Endothelial cell of umbilical vein (primary cell): ENCODE results near the gene WNT8B. TPM values are rescaled to one million over a fixed set of nuclear protein-coding genes. Genes with fewer than 3 reads are reported as not detected.

Experiments used
- BruUV-seq: library from RNA; stranded (reverse); fragments of 400-500 nt; replicated peaks from 2 replicates; lab custom pipeline; 2021; lab: Mats Ljungman, UMichigan
- CTCF ChIA-PET: fragments of 300-600, 350-600 bp; sonication (Branson Sonifier 250); formaldehyde crosslinking; loops from one replicate; lab custom pipeline; 2021; ENCODE audit warnings: antibody characterized with exemption, inconsistent platforms; lab: Charles Lee
- POLR2A ChIA-PET: fragments of 300-600, 350-600 bp; sonication (Branson Sonifier 250); formaldehyde crosslinking; loops from one replicate; lab custom pipeline; 2021; ENCODE audit warnings: antibody characterized with exemption, inconsistent platforms; lab: Charles Lee
- DNase-seq: peaks from one replicate; pipeline ENCODE4 v3.0.0-alpha.2; 2011; ENCODE audit warnings: low read depth, low spot score
- FAIRE-seq: peaks from 2 replicates; lab custom pipeline; 2011; peaks lifted over from hg19 to GRCh38; lab: Jason Lieb, UNC
- H2AFZ ChIP-seq: 2 replicates; pipeline ENCODE4 v1.6.0; 2012; ENCODE audit warnings: low read depth, low read length, control low read depth, inconsistent platforms
- H3K27ac ChIP-seq: 2 replicates; pipeline ENCODE4 v1.5.1; 2011; ENCODE audit warnings: low read depth, mild to moderate bottlenecking, control low read depth, low read length, moderate library complexity; ENCODE audit not compliant: insufficient read depth
- H3K27me3 ChIP-seq, 2 experiments: 2 replicates each; pipeline versions ENCODE4 v1.6.0 to v1.6.1; 2011; ENCODE audit warnings: low read length in 2 of 2, mixed read lengths in 1 of 2; ENCODE audit not compliant: control insufficient read depth in 2 of 2, insufficient read depth in 2 of 2
- H3K36me3 ChIP-seq, 2 experiments: 2 replicates in 1 of 2; 3 replicates in 1 of 2; pipeline ENCODE4 v1.5.1; 2011; ENCODE audit warnings: low read length in 2 of 2, mild to moderate bottlenecking in 1 of 2, moderate library complexity in 1 of 2; ENCODE audit not compliant: control insufficient read depth in 2 of 2, insufficient read depth in 2 of 2; ENCODE audit errors: extremely low read depth in 1 of 2
- H3K4me1 ChIP-seq: 3 replicates; pipeline ENCODE4 v1.5.1; 2011; ENCODE audit warnings: mild to moderate bottlenecking, low read length; ENCODE audit not compliant: control insufficient read depth, insufficient read depth; ENCODE audit errors: extremely low read depth
- H3K4me2 ChIP-seq: 2 replicates; pipeline ENCODE4 v1.6.1; 2011; ENCODE audit warnings: low read length, control low read depth, mixed read lengths; ENCODE audit not compliant: insufficient read depth
- H3K4me3 ChIP-seq, 3 experiments: fragments of 200-600 bp in 1 of 3; sonication (generic), shearing (Covaris generic) in 1 of 3; replicated peaks in 1 of 3; 2 replicates each; pipeline ENCODE4 v1.5.1; 2011 to 2016; ENCODE audit warnings: control low read depth in 3 of 3, low read length in 3 of 3, mild to moderate bottlenecking in 2 of 3, inconsistent platforms in 1 of 3, low read depth in 1 of 3, moderate library complexity in 1 of 3; ENCODE audit not compliant: insufficient read depth in 1 of 3
- H3K79me2 ChIP-seq: 2 replicates; pipeline ENCODE4 v1.6.0; 2012; ENCODE audit warnings: low read length, inconsistent platforms; ENCODE audit not compliant: control insufficient read depth, insufficient read depth
- H3K9ac ChIP-seq: replicated peaks from 2 replicates; pipeline ENCODE3; 2011; ENCODE audit warnings: low read length, control low read depth; ENCODE audit not compliant: insufficient read depth; ENCODE audit errors: extremely low read depth
- H3K9me1 ChIP-seq: replicated peaks from 3 replicates; pipeline ENCODE4 v1.6.0; 2011; ENCODE audit warnings: mild to moderate bottlenecking, low read length; ENCODE audit not compliant: control insufficient read depth, insufficient read depth; ENCODE audit errors: extremely low read depth
- H3K9me3 ChIP-seq: replicated peaks from 2 replicates; pipeline ENCODE4 v1.5.1; 2012; ENCODE audit warnings: low read length, inconsistent platforms; ENCODE audit not compliant: control insufficient read depth, insufficient read depth
- H4K20me1 ChIP-seq: replicated peaks from 2 replicates; pipeline ENCODE3; 2011; ENCODE audit warnings: mild to moderate bottlenecking, low read length; ENCODE audit not compliant: control insufficient read depth, insufficient read depth; ENCODE audit errors: extremely low read depth
- FOS ChIP-seq: IDR thresholded peaks from 2 replicates; pipeline ENCODE4 v1.6.1; 2011; ENCODE audit warnings: mild to moderate bottlenecking, low read length, moderate library complexity, borderline replicate concordance; ENCODE audit not compliant: insufficient read depth
- GATA2 ChIP-seq: IDR thresholded peaks from 2 replicates; pipeline ENCODE4 v1.7.0; 2011; ENCODE audit warnings: low read depth, mild to moderate bottlenecking, moderate library complexity, mixed read lengths, low read length; ENCODE audit not compliant: insufficient read length, insufficient read depth
- JUN ChIP-seq: IDR thresholded peaks from 2 replicates; pipeline ENCODE4 v1.6.1; 2011; ENCODE audit warnings: borderline replicate concordance, low read depth; ENCODE audit not compliant: insufficient read length, insufficient read depth
- POLR2A ChIP-seq: IDR thresholded peaks from 2 replicates; pipeline ENCODE4 v1.6.1; 2012; ENCODE audit warnings: low read depth, mild to moderate bottlenecking, control low read depth, low read length
- POLR2AphosphoS5 ChIP-seq: IDR thresholded peaks from 2 replicates; pipeline ENCODE4 v1.6.1; 2012; ENCODE audit warnings: low read depth, mild to moderate bottlenecking, control low read depth, low read length, moderate library complexity; ENCODE audit not compliant: insufficient read depth
- dilution Hi-C: fragments of 300-500 bp; cut with MboI; formaldehyde crosslinking; loops from one replicate; pipeline ENCODE4 v1.15.0; 2019; ENCODE audit warnings: low sequenced_read_pairs; ENCODE audit not compliant: extremely low pct_ligation_motif_present
- intact Hi-C: fragments of 100-400 bp; cut with micrococcal nuclease; formaldehyde crosslinking; loops from one replicate; pipeline ENCODE4 v1.10.0; 2022
- polyA plus RNA-seq, 4 experiments: library from polyadenylated mRNA; depleted of rRNA in 3 of 4; stranded (reverse) in 3 of 4; unstranded in 1 of 4; fragments of >200 nt; gene quantifications; 2 replicates each; pipeline versions ENCODE4 v1.2.1 to v1.2.3, GENCODE V29; 2011 to 2012; ENCODE audit warnings: missing spikeins in 1 of 4
- total RNA-seq: library from RNA; stranded (reverse); gene quantifications from 2 replicates; pipeline ENCODE4 v1.2.3, GENCODE V29; 2021

Gene WNT8B
- total and polyA plus RNA-seq, 2 donors (not counting 3 experiments of a cell fraction or from before 2014, with no cell fraction given): not detected

DNA sequence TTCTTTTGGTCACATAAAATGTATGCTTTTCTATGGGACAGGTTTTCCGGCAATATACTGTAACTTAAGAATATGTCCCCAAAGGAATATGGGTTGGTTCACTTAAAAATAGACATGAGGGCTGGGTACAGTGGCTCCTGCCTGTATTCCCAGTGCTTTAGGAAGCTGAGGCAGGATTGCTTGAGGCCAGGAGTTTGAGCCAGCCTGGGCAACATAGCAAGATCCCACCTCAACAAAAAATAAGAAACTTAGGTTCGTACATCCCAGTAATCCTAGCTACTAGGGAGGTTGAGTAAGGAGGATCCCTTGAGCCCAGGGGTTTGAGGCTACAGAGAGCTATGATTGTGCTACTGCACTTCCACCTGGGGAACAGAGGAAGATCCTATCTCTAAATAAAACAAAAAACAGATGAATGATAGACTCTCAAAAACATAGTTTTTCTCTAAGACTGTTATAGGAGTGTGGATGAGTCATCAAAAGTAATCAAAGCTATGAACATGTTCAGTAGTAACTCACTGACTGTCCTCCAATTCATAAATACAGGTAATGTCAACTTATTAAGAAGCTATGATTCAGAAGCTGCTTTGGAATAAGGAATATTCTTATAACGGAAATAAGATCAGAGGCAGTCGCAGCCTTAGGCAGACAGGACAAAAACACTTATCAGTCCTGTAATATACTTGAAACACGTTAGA is 59.4 kb downstream of the WNT8B start:
- ChIA-PET POLR2A (interaction anchor here (0.7 kb wide), 1 partner anchor 240 kb away, joined by 3 read pairs; no protein-coding TSS in a partner anchor), CTCF (interaction anchor here (0.8 to 4.6 kb wide), 5 partner anchors 13 to 356 kb away, joined by 3 to 14 read pairs (median 3); partner anchors contain the start of gene HIF1AN)
- Histone ChIP-seq H3K9ac (no peak overlapping the region), H3K9me1 (no peaks in the 10 kb centered on the region), H3K27ac (no peak overlapping the region), H4K20me1 (no peaks in the 10 kb centered on the region), H3K4me1 (peaks cover 31% of the 10 kb centered on the region), H3K9me3 (no peaks in the 10 kb centered on the region), H3K4me2 (no peak overlapping the region), H3K4me3 (no peak overlapping the region), H3K79me2 (no peaks in the 10 kb centered on the region), H3K27me3 (no peaks in the 10 kb centered on the region), H2AFZ (no peak overlapping the region), H3K36me3 (peaks cover 11 to 18% of the 10 kb centered on the region in 2 experiments)
- no TSS peak for BruUV-seq
- TF ChIP-seq FOS (peak; percentile 55), JUN (peak; percentile 60), POLR2AphosphoS5 (no peak)
- dilution Hi-C loops (no loop called here), intact Hi-C loops (no loop called here)
- DNase-seq (no peak), FAIRE-seq (peak; percentile 47)

DNA sequence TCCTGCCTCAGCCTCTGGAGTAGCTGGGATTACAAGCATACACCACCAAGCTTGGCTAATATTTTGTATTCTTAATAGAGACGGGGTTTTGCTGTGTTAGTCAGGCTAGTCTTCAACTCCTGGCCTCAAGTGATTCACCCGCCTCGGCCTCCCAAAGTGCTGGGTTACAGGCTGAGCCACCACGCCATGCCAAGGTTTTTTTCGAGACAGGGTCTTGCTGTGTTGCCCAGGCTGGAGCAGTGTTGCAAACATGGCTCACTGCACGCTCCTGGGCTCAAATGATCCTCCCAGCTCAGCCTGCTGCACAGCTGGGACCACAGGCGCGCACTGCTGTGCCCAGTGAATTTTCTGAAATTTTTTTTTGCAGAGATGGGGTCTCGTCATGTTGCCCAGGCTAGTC is 60.1 kb downstream of the WNT8B start:
- BruUV-seq: no TSS peak
- Histone ChIP-seq H3K27ac (no peak overlapping the region), H2AFZ (no peak overlapping the region), H3K27me3 (no peaks in the 10 kb centered on the region), H3K9me1 (no peaks in the 10 kb centered on the region), H4K20me1 (no peaks in the 10 kb centered on the region), H3K4me3 (no peak overlapping the region), H3K36me3 (peaks cover 11 to 18% of the 10 kb centered on the region in 2 experiments), H3K9ac (no peak overlapping the region), H3K9me3 (no peaks in the 10 kb centered on the region), H3K4me2 (no peak overlapping the region), H3K4me1 (peaks cover 31% of the 10 kb centered on the region), H3K79me2 (peaks cover 3% of the 10 kb centered on the region)
- DNase-seq (no peak), FAIRE-seq (no peak)
- dilution Hi-C loops: no loop called here
- POLR2A ChIA-PET: interaction anchor here (0.7 kb wide), 1 partner anchor 240 kb away, joined by 3 read pairs; no protein-coding TSS in a partner anchor
- CTCF ChIA-PET: interaction anchor here (1.6 to 4.6 kb wide), 2 partner anchors 13 to 41 kb away, joined by 11 to 14 read pairs; partner anchors contain the start of gene HIF1AN
- TF ChIP-seq POLR2A: peak; percentile 3
- TF ChIP-seq POLR2AphosphoS5: no peak
- TF ChIP-seq GATA2: no peak
- intact Hi-C loops: no loop called here
